CD4-positive, alpha-beta T cell treated with Interleukin-12 subunit alpha and Interleukin-12 subunit beta, for 1 hour (primary cell): Measurements from ENCODE around the gene AMH.
A peak's percentile ranks its signal among the peaks of the same experiment; 100 is the strongest.

Source experiments
- DNase-seq: peaks from one replicate; pipeline ENCODE4 v3.0.0-alpha.2; 2020

Gene AMH

DNA sequence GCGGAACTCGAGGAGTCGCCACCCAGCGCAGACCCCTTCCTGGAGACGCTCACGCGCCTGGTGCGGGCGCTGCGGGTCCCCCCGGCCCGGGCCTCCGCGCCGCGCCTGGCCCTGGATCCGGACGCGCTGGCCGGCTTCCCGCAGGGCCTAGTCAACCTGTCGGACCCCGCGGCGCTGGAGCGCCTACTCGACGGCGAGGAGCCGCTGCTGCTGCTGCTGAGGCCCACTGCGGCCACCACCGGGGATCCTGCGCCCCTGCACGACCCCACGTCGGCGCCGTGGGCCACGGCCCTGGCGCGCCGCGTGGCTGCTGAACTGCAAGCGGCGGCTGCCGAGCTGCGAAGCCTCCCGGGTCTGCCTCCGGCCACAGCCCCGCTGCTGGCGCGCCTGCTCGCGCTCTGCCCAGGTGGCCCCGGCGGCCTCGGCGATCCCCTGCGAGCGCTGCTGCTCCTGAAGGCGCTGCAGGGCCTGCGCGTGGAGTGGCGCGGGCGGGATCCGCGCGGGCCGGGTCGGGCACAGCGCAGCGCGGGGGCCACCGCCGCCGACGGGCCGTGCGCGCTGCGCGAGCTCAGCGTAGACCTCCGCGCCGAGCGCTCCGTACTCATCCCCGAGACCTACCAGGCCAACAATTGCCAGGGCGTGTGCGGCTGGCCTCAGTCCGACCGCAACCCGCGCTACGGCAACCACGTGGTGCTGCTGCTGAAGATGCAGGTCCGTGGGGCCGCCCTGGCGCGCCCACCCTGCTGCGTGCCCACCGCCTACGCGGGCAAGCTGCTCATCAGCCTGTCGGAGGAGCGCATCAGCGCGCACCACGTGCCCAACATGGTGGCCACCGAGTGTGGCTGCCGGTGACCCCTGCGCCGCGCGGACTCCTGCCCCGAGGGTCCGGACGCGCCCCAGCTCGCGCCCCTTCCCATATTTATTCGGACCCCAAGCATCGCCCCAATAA, 2.3 kb downstream of the AMH start:
- no peak for DNase-seq

DNA sequence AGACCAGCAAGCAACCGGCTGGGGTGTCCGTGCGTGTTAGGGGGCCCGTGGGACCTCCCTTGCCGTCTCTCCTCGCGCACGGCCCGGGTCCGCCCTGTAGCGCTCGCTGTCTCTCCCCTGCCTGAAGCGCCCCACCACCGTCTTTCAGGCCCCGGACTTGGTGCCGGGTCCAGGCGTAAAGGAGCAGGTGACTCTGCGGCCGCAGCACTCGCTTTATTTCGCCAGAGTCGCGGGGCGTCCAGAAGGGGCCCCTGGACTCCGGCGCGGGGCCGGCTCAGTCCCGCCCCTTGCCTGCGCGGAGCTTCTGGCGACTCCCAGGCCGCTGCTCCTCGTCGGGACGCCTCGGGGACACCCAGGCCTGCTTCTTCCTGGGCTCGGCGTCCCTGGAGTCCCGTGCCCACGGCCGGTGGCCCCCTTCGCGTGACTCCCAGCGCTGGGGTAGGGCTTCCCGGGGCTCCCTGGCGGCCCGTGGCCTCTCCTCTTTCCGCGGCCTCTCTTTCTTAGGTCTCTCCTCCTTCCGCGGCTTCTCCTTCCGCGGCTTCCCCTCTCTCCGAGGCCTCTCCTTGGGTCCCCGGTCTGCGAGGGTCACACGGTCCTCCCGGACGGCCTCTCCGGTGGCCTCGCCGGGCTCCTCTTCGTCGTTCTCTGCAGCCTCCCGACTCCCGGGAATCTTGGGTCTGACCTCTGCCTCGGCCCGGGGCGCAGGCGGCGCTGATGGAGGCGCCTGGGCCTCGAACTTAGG, 3.1 kb downstream of the AMH start:
- no peak for DNase-seq

DNA sequence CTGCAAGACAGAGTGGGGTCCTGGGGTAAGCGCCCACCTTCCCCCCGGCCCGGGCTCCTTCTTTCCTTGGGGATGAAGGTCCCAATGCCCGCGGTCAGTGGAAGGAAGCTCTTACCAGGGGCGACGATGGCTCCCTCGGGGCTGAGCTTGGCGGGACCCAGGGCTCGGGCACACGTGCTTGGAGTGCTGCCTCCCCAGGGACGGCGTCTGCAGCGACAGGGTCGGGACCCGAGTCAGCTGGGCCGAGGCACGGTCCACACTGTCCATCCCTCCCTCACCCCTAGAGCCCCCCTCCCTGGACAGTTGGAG, 3.6 kb downstream of the AMH start:
- no peak for DNase-seq

DNA sequence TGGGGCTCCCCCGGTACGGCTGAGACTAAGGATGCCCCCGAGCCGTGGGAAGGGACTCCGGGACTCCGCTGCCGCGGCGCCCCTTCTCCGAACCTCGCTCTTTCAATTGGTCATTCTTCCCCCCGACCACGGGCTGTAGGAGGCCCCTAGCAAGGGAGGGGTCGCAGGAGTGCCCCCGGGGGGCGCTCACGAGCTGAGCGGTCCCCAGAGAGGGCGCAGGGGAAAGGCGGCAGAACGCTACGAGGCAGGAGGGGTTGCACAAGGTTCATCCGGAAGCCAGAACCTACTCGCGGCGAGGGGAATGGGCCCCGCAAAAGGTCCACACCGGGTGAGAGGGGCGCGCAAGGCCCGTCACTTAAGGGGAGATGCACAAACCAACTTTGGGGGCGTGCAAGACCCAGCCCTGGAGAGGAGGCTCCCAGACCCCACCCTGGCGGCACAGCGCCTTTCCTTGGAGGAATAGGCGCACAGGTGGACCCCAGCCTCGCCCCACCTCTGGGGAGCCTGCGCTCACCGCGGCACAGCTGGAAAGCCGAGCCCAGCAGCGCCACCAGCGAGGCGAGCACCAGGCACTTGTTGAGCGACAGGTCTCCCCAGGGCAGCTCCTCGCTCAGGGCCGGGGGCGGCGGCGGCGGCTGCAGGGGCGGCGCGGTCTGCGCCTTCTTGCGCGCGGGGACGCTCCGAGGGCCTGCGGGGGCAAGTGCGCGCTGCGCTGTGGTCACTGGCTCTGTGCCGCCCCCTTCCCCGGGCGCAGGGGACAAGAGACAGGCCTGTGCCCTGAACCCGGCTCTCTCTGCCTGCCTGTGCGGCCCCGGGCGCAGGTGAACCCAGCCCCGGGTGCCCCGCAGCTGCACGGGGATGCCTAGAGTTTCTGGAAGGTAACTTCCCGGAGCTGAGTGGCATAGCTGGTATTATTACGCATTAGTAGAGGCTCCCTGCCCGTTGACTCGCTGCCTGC, 4.3 kb downstream of the AMH start:
- peak; percentile 61 for DNase-seq

DNA sequence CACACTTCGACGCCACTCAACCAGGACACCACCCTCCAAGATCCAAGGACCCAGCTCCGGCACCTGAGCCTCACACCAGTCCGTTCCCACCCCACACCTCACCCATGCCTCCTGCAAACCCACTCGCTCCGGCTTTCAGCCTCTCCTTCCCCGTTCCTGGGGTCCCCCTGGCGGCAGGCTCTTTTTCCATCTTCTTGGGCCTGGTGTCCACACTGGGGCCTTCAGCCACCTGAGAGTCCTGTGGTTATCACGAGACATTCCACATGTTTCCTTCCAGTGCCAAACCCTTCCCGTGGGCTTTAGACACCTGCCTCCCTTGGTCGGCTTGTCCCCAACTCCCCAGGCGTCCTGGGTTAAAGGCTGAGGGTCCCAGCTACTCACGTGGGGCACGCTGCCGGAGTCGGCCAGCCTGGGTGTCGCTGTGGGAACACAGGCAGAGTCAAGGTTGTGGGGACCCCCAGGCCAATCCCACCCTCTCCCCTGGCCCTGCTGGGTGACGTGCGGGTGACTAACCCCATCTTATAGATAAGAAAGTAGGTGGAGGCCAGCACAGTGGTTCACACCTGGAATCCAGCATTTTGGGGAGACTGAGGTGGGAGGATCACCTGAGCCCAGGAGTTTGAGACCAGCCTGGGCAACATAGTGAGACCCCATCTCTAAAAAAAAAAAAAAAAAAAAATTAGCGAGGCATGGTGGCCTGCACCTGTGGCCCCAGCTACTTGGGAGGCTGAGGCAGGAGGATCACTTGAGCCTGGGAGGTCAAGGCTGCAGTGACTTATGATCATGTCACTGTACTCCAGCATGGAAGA, 5.1 kb downstream of the AMH start:
- DNase-seq, result no peak

DNA sequence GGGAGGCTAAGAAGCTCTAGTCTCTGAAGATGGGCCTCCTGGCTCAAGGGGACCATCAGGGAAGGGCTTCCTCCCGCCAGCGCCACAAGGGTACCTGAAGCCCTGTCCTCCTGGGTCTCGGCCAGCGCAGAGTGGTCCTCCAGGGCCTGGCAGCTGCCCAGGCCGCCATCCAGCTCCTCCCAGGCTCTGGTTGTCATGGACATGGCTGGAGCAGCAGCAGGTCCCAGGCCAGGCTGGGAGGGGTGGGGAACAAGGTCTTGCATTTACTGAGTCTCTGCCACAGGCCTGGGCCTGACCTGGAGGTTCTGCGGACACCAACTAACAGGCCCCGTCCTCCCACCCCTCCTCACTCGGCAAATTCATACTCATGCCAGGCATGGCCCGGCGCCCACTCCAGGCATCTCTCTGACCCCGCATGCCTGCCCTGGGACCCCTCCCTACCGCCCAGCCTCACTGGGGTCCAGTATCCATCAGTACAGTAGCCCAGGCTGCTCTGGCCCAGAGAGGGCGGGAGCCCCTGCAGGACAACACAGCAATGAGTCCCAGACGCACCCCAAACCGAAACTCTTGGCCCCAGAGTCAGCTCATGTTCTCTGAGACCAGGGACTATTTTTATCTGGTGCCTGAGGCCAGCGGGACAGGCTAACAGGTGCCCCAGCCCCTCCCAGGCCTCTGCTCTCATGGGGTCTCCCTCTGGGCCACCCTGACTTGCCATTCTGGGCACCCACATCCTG, 6.2 kb downstream of the AMH start:
- no peak for DNase-seq

DNA sequence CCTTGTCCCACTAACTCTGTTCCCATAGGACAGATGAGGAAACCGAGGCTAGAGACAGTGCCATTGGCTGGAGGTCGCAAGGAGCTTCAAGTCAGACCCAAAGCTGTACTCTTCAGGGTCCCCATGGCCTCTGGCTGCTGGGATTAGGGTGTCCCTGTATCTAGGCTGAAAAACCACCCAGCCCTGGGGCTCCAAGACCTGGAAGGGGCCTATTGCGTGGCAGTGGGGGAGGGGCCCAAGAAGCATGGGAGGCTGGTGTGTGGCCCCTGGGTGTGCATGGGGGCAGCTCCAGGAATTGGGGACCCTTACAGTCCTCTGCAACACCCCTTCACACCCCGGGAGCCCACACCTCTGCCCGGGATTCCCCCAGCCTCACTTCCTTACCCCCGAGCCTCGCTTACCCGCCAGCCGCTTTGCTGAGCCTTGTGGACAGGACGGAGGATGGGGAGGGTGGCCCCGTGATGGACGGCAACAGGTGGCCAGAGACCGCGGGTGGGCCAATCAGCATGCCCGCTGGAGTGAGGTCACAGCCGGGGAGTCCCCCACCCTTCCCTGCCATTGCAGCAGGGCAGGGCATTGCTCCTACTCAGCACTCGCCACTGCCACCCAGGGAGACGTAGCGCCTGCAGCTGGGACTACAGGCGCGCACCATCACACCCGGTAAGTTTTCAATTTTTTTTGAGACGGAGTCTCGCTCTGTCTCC, 7.0 kb downstream of the AMH start, which contains the start of gene JSRP1:
JSRP1 (minus strand) TSS at position 436 of the 704 bp plus-strand sequence. CDS start 1,103 bp downstream, outside the sequence.
- DNase-seq, result no peak

DNA sequence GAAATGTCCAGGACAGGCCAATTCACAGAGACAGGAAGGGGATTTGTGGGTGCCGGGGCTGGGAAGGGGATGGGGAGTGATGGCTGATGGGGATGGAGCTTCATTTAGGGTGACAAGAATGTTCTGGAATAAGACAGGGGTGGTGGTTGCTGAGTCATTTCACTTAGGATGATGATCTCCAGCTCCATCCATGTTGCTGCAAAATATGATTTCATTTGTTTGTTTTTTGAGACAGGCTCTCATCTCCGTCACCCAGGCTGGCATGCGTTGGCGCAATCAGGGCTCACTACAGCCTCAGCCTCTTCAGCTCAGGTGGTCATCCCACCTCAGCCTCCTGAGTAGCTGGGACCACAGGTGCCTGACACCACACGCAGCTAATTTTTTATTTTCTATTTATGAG, 10.2 kb downstream of the AMH start:
- DNase-seq, result no peak

DNA sequence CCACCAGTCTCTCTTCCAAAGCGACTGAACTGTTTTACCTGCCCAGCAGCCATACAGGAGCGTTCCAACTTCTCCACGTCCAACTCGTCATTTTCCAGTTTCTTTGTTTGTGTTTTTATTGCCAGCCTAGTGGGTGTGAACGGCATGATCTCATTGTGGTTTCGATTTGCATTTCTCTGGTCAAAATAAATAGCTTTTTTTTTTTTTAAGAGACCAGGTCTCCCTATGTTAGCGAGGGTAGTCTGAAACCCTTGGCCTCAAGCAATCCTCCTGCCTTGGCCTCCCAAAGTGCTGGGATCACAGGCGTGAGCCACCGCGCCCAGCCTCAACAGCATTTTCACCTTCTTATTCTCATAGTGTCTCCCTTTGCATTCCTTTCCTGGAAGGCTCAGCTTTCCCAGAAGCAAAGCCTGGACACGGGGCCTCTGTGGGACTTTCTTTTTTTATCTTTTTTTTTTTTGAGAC, 11.2 kb downstream of the AMH start:
- peak; percentile 43 for DNase-seq

DNA sequence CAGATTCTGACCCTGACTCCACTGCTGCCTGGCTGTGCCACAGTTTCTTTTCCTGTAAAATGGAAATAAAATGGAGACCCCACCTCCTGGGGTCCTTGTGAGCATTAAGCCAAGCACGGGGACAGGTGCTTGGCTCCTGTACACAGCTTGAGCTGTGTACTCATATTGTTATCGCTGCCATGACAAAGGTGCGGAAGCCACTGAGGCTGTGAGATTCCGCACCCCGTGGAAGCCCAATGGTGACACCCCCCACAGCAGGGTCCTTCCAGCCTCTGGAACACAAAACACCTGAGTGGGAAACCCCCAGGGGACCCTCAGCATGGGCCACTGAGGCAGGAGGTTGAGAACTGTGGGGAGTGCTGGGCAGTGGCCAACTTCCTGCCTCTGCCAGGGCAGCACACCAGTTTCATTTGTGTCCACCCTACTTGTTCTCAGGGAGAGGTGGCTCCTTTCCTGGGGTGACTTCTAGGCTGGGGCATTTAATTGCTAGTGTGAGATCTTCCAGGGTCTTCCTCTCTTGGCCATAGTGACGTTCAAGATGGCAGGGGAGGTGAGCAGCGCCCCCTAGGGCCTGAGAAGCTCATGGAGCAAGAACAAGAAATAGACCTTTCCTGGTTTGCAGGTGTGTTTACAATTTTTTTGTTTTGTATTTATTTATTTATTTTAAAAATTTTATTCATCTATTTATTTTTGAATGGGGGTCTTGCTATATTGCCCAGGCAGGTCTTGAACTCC, 12.5 kb downstream of the AMH start:
- peak; percentile 70 for DNase-seq

DNA sequence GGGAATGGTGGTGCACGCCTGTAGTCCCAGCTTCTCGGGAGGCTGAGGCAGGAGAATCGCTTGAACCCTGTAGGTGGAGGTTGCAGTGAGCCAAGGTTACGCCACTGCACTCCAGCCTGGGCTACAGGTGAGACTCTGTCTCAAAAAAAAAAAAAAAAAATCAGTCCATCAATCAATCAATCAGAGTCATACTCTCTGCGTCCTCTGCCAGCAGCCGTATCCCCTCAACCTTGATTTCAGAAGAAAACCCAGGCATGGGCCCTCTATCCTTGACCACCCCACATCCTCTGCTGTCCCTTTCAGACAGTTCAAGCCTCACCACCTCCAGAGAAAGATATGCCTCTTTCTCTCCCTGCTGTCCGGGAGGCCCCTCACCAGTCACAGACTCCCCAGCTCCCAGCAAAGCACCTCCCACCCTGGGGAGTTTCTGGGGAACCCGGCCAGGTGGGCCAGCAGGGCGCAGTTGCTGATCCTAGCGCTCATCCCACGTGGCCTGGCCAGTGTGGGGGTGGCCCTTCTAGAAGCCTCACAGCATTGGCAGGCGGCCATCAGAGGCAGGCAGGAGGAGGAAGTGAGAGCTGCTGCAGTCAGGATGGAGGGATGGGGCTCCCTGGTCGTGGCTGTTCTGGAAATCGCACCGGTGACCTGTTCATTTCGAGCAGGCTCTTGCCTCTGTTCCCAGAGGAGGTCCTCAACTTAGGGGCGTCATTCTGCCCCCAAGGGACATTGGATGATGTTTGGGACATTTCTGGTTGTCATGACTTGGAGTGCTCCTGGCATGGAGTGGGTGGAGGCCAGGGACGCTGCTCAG, 17.3 kb downstream of the AMH start:
- DNase-seq, result no peak

DNA sequence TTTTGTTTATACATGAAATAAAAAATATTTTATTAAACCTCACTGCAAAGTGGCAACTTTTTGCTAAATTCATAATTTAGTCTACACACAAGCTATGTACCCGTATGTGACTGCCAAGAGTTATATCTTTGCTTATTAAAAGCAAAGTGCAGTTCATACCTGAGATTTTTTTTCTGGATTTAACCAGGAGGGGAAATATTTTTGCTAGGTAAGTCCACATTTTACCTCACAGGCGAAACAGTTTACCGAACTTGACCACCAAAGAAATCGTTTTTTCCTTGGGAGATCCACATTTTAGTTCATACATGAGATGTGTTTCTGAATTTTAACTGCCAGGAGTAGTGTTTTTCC, 19.3 kb downstream of the AMH start:
- no peak for DNase-seq

DNA sequence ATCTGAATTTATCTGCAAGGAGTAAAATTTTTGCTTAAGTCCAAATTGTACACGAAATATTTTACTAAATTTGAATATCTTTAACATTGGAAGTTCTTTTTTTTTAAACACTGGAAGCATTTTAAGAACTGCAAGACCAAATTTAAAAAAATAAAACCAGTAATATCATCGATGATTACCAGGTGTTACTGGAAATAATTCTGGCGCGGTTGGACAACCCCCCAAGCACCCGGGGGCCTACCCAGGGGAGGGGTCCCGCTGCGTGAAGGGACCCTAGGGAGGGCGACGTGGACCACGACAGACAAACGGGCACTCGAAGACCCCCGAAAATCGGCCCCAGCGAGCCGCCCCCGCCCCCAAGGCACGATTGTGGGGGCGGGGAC, 19.7 kb downstream of the AMH start:
- no peak for DNase-seq

DNA sequence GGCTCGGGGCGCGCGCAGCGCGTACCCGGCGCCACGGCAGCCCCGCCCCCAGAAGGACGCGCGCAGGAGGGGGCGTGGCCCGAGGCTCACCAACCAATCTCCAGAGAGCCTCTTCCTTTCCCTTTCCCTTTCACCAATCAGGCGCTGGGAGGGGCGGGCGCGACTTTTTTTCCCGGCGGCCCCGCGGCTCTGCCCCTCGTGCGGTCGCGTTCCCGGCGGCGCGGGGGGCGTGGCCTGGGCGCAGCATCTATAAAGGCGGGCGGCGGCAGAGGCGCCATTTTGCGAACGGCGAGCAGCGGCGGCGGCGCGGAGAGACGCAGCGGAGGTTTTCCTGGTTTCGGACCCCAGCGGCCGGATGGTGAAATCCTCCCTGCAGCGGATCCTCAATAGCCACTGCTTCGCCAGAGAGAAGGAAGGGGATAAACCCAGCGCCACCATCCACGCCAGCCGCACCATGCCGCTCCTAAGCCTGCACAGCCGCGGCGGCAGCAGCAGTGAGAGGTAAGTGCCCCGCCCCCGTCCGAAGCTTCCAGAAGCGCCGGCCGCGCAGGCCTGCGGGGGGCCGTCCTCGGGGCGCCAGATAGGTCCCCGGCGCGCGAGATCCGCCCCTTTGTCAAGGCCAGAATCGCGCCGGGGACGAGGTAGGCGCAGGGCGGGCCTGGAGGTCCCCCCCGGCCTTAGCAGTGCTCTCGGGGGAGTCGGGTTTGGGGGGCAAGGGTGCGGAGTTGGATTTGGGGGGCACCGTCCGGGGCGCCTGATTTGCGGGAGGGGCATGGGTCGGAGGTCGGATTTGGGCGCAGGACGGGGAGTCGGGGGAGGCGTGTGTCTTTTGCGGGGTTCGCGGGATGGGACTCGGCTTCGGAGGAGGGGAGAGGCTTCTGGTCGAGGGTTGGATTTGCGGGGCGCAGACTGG, 20.4 kb downstream of the AMH start:
- peak; percentile 99 for DNase-seq

DNA sequence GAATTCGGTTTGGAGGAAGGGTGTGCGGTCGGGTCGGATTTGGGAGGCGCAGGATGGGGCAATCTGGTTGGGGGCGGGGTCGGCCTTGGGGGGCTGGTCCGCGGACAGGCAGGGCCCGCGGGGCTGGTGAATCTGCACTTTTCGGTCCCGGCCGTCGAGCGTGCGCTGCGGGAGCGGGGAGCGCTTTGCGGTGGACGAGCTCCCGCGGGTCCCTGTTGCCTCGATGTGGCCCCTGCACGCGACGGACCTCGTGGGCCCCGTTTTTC, 21.0 kb downstream of the AMH start:
- no peak for DNase-seq

DNA sequence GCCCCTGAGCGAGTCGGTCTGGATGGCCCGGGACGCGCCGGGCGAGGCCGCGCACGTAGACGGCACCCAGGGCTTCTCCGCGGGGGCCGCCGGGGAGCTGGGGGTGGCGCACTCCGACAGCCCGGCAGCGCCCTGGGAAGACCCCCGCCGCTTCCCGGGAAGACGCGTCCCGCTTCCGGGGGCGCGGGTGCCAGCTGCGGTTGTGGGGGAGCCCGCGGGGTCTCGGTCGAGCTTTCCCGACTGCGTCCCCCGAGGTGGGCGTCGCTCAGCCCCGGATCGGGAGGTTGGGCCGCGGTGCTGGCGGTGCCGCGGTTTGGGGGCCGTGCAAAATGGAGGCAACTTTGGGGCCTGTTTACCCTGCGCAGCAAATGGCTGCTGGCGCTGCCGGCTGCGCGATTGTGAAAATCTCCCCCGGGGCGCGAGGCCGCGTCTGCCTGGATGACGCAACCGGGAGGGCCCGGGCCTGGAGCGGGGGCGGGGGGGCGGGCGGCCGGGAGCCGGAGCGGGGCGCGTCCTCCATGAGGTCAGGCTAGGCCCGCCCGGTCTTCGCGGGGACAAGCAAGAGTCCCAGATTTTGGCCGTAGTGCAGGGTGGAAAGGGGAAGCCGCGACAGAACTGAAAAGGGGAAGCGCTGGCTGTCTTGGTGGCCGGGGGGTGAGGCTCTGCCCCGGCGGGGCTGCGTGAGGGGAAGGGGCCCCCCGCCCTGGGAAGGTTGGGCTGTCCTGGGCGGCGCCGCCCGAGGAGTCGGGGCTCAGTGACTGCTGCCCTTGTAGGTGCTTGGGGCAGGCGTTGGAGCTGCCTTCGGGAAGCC, 21.5 kb downstream of the AMH start:
- peak; percentile 81 for DNase-seq
